Transverse colon (tissue), 4 donors: Measurements from ENCODE around the gene DYNAP. TPM values are rescaled to one million over a fixed set of nuclear protein-coding genes. Genes with fewer than 3 reads are reported as not detected.

Experiments
- DNase-seq: peaks from one replicate; pipeline ENCODE4 v3.0.0-alpha.2; 2019
- H3K27ac ChIP-seq, 4 donors: fragments of 200-600 bp; sonication (generic); 2 replicates each; pipeline ENCODE4 v1.5.1; 2016 to 2018; ENCODE audit warnings: inconsistent platforms in 4 of 4
- H3K27me3 ChIP-seq: fragments of 200-600 bp; sonication (generic); 2 replicates; pipeline ENCODE4 v1.5.1; 2017; ENCODE audit warnings: inconsistent platforms
- H3K36me3 ChIP-seq, 4 donors: fragments of 200-600 bp; sonication (generic); 2 replicates each; pipeline ENCODE4 v1.5.1; 2017 to 2019; ENCODE audit warnings: inconsistent platforms in 4 of 4
- H3K4me1 ChIP-seq, 4 donors: fragments of 200-600 bp; sonication (generic); 2 replicates each; pipeline ENCODE4 v1.5.1; 2017 to 2020; ENCODE audit warnings: inconsistent platforms in 4 of 4
- H3K4me3 ChIP-seq, 4 donors: fragments of 200-600 bp; sonication (generic); 1 replicate in 1 of 4; 2 replicates in 3 of 4; pipeline versions ENCODE4 v1.5.1 to v1.6.1; 2017 to 2019; ENCODE audit warnings: inconsistent platforms in 4 of 4
- H3K9me3 ChIP-seq, 2 donors: fragments of 200-600 bp; sonication (generic); 2 replicates each; pipeline ENCODE4 v1.5.1; 2017 to 2019; ENCODE audit warnings: inconsistent platforms in 2 of 2
- EP300 ChIP-seq: sonication (generic); formaldehyde crosslinking; IDR thresholded peaks from one replicate; pipeline ENCODE4 v1.6.1; 2017; ENCODE audit warnings: antibody characterized with exemption, low read depth
- POLR2A ChIP-seq: fragments of 450-650 bp; IDR thresholded peaks from one replicate; pipeline ENCODE4 v1.6.1; 2016; ENCODE audit warnings: antibody characterized with exemption, mild to moderate bottlenecking, moderate library complexity
- POLR2AphosphoS5 ChIP-seq, 3 donors: sonication (generic); formaldehyde crosslinking; IDR thresholded peaks; one replicate each; pipeline ENCODE4 v1.6.1; 2016; ENCODE audit warnings: antibody characterized with exemption in 3 of 3
- WGBS, 2 donors: methylation state at CpG; one replicate each; pipeline ENCODE4 v1.1.5; 2018; ENCODE audit warnings: low coverage in 1 of 2; 5-methylcytosine and 5-hydroxymethylcytosine counted together
- in situ Hi-C, 4 donors: fragments of 200-750 bp; cut with MboI; loops; one replicate each; pipeline versions ENCODE4 v1.15.0 to v1.15.1; 2017; ENCODE audit warnings: low sequenced_read_pairs in 3 of 4, low pct_ligation_motif_present in 1 of 4, low pct_unique_long_range_greater_than_20kb in 1 of 4
- intact Hi-C: fragments of 100-400 bp; cut with DNase I; formaldehyde crosslinking; loops from one replicate; pipeline ENCODE4 v1.15.1; 2023; ENCODE audit warnings: low total_unique reads
- total RNA-seq, 4 donors: library from RNA; depleted of rRNA; stranded (reverse); fragments of >200 nt; gene quantifications; one replicate each; pipeline ENCODE4 v1.1.0, GENCODE V29; 2016
- TF ChIP-seq, protein P1 (sequence below), 5 experiments: fragments of 200-600 bp in 3 of 5; fragments of 450-650 bp in 2 of 5; sonication (generic) in 3 of 5; IDR thresholded peaks; 1 replicate in 2 of 5; 2 replicates in 3 of 5; pipeline ENCODE4 v1.5.1; 2016 to 2017; ENCODE audit warnings: antibody characterized with exemption in 5 of 5, inconsistent platforms in 3 of 5, mild to moderate bottlenecking in 2 of 5, moderate library complexity in 1 of 5

DYNAP gene
- total RNA-seq, 4 donors from 2014 or later, result not detected

GRCh38 chr18:54607213-54608027 lies 16.4 kb downstream of the DYNAP start:
- intact Hi-C loops, result no loop called here
- 38 to 57% methylated on average over 9 to 11 of the region's 11 CpGs for WGBS, 2 donors
- Histone ChIP-seq H3K4me3 (peak overlapping the region in 3 of 4 donors; percentile 20 to 43 (median 27)), H3K27ac (peak overlapping the region; percentile 79 to 85 (median 83)), H3K9me3 (no peaks in the 10 kb centered on the region), H3K36me3 (no peaks in the 10 kb centered on the region), H3K27me3 (no peaks in the 10 kb centered on the region), H3K4me1 (peaks cover 6 to 22% (median 13%) of the 10 kb centered on the region in 4 donors)
- in situ Hi-C loops, result no loop called here
- DNase-seq, result peak; percentile 38
- TF ChIP-seq, protein P1, sequence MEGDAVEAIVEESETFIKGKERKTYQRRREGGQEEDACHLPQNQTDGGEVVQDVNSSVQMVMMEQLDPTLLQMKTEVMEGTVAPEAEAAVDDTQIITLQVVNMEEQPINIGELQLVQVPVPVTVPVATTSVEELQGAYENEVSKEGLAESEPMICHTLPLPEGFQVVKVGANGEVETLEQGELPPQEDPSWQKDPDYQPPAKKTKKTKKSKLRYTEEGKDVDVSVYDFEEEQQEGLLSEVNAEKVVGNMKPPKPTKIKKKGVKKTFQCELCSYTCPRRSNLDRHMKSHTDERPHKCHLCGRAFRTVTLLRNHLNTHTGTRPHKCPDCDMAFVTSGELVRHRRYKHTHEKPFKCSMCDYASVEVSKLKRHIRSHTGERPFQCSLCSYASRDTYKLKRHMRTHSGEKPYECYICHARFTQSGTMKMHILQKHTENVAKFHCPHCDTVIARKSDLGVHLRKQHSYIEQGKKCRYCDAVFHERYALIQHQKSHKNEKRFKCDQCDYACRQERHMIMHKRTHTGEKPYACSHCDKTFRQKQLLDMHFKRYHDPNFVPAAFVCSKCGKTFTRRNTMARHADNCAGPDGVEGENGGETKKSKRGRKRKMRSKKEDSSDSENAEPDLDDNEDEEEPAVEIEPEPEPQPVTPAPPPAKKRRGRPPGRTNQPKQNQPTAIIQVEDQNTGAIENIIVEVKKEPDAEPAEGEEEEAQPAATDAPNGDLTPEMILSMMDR (IDR thresholded peaks at IDR 0.05), result no peak
- TF ChIP-seq EP300 (no peak), POLR2AphosphoS5 (IDR thresholded peaks at IDR 0.05) (peak in 2 of 3 donors; percentile 52 to 63), POLR2A (peak; percentile 57)

DNA sequence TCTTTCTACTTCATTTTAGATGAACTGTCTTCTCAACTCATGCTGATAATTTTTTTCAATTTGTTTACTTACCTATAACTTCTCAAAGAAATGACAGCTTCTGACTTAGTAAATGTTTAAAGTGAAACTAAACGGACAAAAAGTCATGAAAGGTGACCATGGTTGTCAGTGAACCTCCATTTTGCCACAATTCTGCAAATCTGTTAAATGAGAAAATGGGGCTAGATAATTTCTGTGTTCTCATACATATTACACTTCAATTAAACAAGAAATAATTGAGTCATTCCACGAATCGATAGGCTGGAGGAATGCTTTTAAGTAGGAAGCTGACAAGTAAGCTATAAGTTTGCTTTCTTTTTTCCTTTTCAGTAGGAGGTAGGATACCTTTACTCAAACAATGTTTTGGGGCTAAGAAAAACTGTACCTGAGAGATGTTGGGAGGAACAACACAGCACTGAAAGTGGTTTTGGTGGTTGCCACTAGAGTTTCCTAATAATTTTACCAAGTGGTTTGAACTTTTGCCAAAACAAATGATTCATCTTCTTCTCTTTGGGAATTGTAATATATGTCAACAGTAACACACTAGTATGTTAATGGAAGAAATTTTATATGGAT lies 17.1 kb downstream of the DYNAP start:
- in situ Hi-C loops (no loop called here), intact Hi-C loops (no loop called here)
- Histone ChIP-seq H3K36me3 (no peaks in the 10 kb centered on the region), H3K27me3 (no peaks in the 10 kb centered on the region), H3K9me3 (no peaks in the 10 kb centered on the region), H3K4me3 (peak overlapping the region in 3 of 4 donors; percentile 20 to 43 (median 27)), H3K27ac (peak overlapping the region; percentile 79 to 85 (median 83)), H3K4me1 (peaks cover 8 to 24% (median 15%) of the 10 kb centered on the region in 4 donors)
- 31 to 45% methylated on average over 3 of the region's 3 CpGs for WGBS, 2 donors
- DNase-seq, result no peak
- no peak for TF ChIP-seq EP300
- TF ChIP-seq POLR2AphosphoS5 (IDR thresholded peaks at IDR 0.05), result no peak
- TF ChIP-seq, protein P1 (IDR thresholded peaks at IDR 0.05), result no peak
- TF ChIP-seq POLR2A, result no peak

DNA sequence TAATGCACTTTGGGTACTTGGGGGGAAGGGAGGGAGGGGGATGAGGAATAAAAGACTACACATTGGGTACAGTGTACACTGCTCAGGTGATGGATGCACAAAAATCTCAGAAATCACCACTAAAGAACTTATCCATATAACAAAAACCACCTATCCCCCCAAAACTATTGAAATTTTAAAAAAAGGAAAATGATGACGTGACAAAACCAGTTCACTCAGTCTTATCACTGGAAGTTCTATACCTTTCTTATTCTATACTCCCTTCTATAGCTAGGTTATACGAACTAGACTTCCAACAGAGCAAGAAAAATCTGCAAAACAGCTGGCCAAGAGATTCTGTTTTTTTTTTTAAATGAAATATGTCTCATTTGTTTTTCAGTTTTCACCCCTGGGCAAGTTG lies 20.8 kb downstream of the DYNAP start:
- H3K27ac ChIP-seq, result no peak overlapping the region
- H3K4me3 ChIP-seq, result no peak overlapping the region
- H3K27me3 ChIP-seq, result no peaks in the 10 kb centered on the region
- no peaks in the 10 kb centered on the region for H3K36me3 ChIP-seq
- intact Hi-C loops (no loop called here), in situ Hi-C loops (no loop called here)
- WGBS, 2 donors, result 62 to 69% methylated on average over 2 of the region's 2 CpGs
- peaks cover 8 to 21% (median 13%) of the 10 kb centered on the region in 4 donors for H3K4me1 ChIP-seq
- DNase-seq, result no peak
- no peaks in the 10 kb centered on the region for H3K9me3 ChIP-seq
- TF ChIP-seq POLR2AphosphoS5 (IDR thresholded peaks at IDR 0.05), result no peak
- TF ChIP-seq EP300, result no peak
- TF ChIP-seq, protein P1 (IDR thresholded peaks at IDR 0.05), result no peak
- no peak for TF ChIP-seq POLR2A

- Histone ChIP-seq H3K4me3 (no peak overlapping the region), H3K9me3 (no peaks in the 10 kb centered on the region), H3K36me3 (no peaks in the 10 kb centered on the region), H3K4me1 (peaks cover 7 to 17% (median 9%) of the 10 kb centered on the region in 4 donors), H3K27me3 (no peaks in the 10 kb centered on the region), H3K27ac (no peak overlapping the region)
- no peak for DNase-seq
- 23 to 44% methylated on average over 4 of the region's 4 CpGs for WGBS, 2 donors
- in situ Hi-C loops, result no loop called here
- no peak for TF ChIP-seq EP300
- TF ChIP-seq, protein P1 (IDR thresholded peaks at IDR 0.05), result no peak
- TF ChIP-seq POLR2AphosphoS5 (IDR thresholded peaks at IDR 0.05), result no peak
- TF ChIP-seq POLR2A, result no peak
- intact Hi-C loops, result no loop called here
These were observed 21.2 kb downstream of the DYNAP start for GRCh38 chr18:54612237-54612636.
